SK-N-SH (cell line): ENCODE measurements around the gene CD40LG. TPM values are rescaled to one million over a fixed set of nuclear protein-coding genes. Genes with fewer than 3 reads are reported as not detected.

Experiments
- CTCF ChIA-PET: fragments of 300-600, 350-600 bp; formaldehyde crosslinking; extraction: SDS; loops from one replicate; lab custom pipeline; 2021; lab: Yijun Ruan, JAX
- POLR2A ChIA-PET: fragments of 350-600 bp; sonication (Branson Sonifier 250); formaldehyde crosslinking; extraction: SDS; loops from one replicate; lab custom pipeline; 2020; ENCODE audit warnings: antibody characterized with exemption, inconsistent platforms; lab: Yijun Ruan, JAX
- DNase-seq: peaks from one replicate; pipeline ENCODE4 v3.0.0; 2012
- H2AFZ ChIP-seq: fragments of 200-600 bp; sonication (generic); 2 replicates; pipeline ENCODE4 v1.8.1; 2016; ENCODE audit warnings: antibody characterized with exemption, mild to moderate bottlenecking, low read depth
- H3F3A ChIP-seq: fragments of 200-600 bp; sonication (generic); replicated peaks from 2 replicates; pipeline ENCODE3; 2016; ENCODE audit warnings: antibody characterized with exemption, mild to moderate bottlenecking; ENCODE audit not compliant: insufficient read depth
- H3K27ac ChIP-seq, 2 experiments: fragments of 200-500 bp in 1 of 2; fragments of 200-600 bp in 1 of 2; sonication (Bioruptor generic) in 1 of 2; sonication (generic), shearing (Covaris generic) in 1 of 2; 2 replicates each; pipeline versions ENCODE4 v1.5.1 to v1.6.1; 2014 to 2016; ENCODE audit warnings: low read depth in 2 of 2, inconsistent platforms in 1 of 2, low read length in 1 of 2, mild to moderate bottlenecking in 1 of 2, mixed read lengths in 1 of 2
- H3K27me3 ChIP-seq: fragments of 200-600 bp; sonication (generic), shearing (Covaris generic); 2 replicates; pipeline ENCODE4 v1.6.1; 2016; ENCODE audit warnings: mixed run types; ENCODE audit not compliant: insufficient read depth
- H3K36me3 ChIP-seq, 2 experiments: fragments of 200-500 bp in 1 of 2; fragments of 200-600 bp in 1 of 2; sonication (Bioruptor generic) in 1 of 2; sonication (generic) in 1 of 2; replicated peaks in 1 of 2; 2 replicates each; pipeline versions ENCODE3 to v1.5.1; 2014 to 2016; ENCODE audit warnings: low read length in 1 of 2, mild to moderate bottlenecking in 1 of 2; ENCODE audit not compliant: insufficient read depth in 2 of 2, control insufficient read depth in 1 of 2
- H3K4me1 ChIP-seq, 2 experiments: fragments of 200-500 bp in 1 of 2; fragments of 200-600 bp in 1 of 2; sonication (Bioruptor generic) in 1 of 2; sonication (generic), shearing (Covaris generic) in 1 of 2; 2 replicates each; pipeline versions ENCODE4 v1.5.1 to v1.6.1; 2014 to 2016; ENCODE audit warnings: low read depth in 1 of 2, low read length in 1 of 2, mixed run types in 1 of 2; ENCODE audit not compliant: insufficient read depth in 2 of 2, control insufficient read depth in 1 of 2
- H3K4me2 ChIP-seq: fragments of 200-600 bp; sonication (generic), shearing (Covaris generic); 2 replicates; pipeline ENCODE4 v1.6.1; 2017; ENCODE audit warnings: mixed run types
- H3K4me3 ChIP-seq, 2 experiments: fragments of 200-500 bp in 1 of 2; fragments of 200-600 bp in 1 of 2; sonication (Bioruptor generic) in 1 of 2; sonication (generic), shearing (Covaris generic) in 1 of 2; 2 replicates each; pipeline versions ENCODE4 v1.5.1 to v1.8.1; 2014 to 2016; ENCODE audit warnings: low read depth in 2 of 2, inconsistent platforms in 1 of 2, low read length in 1 of 2, mild to moderate bottlenecking in 1 of 2, mixed read lengths in 1 of 2, moderate library complexity in 1 of 2
- H3K79me2 ChIP-seq: fragments of 200-600 bp; sonication (generic); 2 replicates; pipeline ENCODE4 v1.8.1; 2017; ENCODE audit warnings: mild to moderate bottlenecking; ENCODE audit not compliant: insufficient read depth
- H3K9ac ChIP-seq: fragments of 200-600 bp; sonication (generic); 2 replicates; pipeline ENCODE4 v1.6.1; 2017; ENCODE audit warnings: mixed run types
- H3K9me2 ChIP-seq: fragments of 200-600 bp; sonication (generic); 2 replicates; pipeline ENCODE4 v1.6.1; 2017; ENCODE audit warnings: mixed run types
- H3K9me3 ChIP-seq: fragments of 200-600 bp; sonication (generic); 2 replicates; pipeline ENCODE4 v1.6.1; 2017; ENCODE audit warnings: mixed run types, mild to moderate bottlenecking, moderate library complexity
- H4K20me1 ChIP-seq: fragments of 200-600 bp; sonication (generic); 2 replicates; pipeline ENCODE4 v1.6.1; 2017; ENCODE audit warnings: mild to moderate bottlenecking, mixed run types; ENCODE audit not compliant: insufficient read depth
- CHD2 ChIP-seq: fragments of 150-350 bp; IDR thresholded peaks from 2 replicates; pipeline ENCODE4 v1.6.1; 2018; ENCODE audit warnings: low read length; ENCODE audit not compliant: partially characterized antibody
- ELF1 ChIP-seq: IDR thresholded peaks from 2 replicates; pipeline ENCODE4 v1.4.0; 2012
- EP300 ChIP-seq, 2 experiments: IDR thresholded peaks; 2 replicates each; pipeline versions ENCODE4 v1.4.0 to v1.6.1; 2012; ENCODE audit warnings: borderline replicate concordance in 1 of 2, low read depth in 1 of 2, low read length in 1 of 2
- EZH2phosphoT487 ChIP-seq: fragments of 200-600 bp; sonication (generic); IDR thresholded peaks from 2 replicates; pipeline ENCODE4 v1.6.1; 2017; ENCODE audit warnings: low read depth, mixed run types, mild to moderate bottlenecking, antibody characterized with exemption, moderate library complexity, borderline replicate concordance
- FOSL2 ChIP-seq: IDR thresholded peaks from 2 replicates; pipeline ENCODE4 v1.4.0; 2012; ENCODE audit warnings: low read depth, mild to moderate bottlenecking, moderate library complexity, borderline replicate concordance
- FOXM1 ChIP-seq: IDR thresholded peaks from 2 replicates; pipeline ENCODE4 v1.4.0; 2012; ENCODE audit warnings: low read depth, mild to moderate bottlenecking
- MEF2A ChIP-seq: IDR thresholded peaks from 2 replicates; pipeline ENCODE4 v1.4.0; 2012; ENCODE audit warnings: low read depth, borderline replicate concordance
- MXI1 ChIP-seq: IDR thresholded peaks from 2 replicates; pipeline ENCODE4 v1.6.1; 2012; ENCODE audit warnings: mild to moderate bottlenecking, low read depth, low read length, improper control_type of control experiment
- NRF1 ChIP-seq: IDR thresholded peaks from 2 replicates; pipeline ENCODE4 v1.6.1; 2012; ENCODE audit warnings: low read depth, mild to moderate bottlenecking, low read length
- RAD21 ChIP-seq: IDR thresholded peaks from 2 replicates; pipeline ENCODE4 v1.6.1; 2012; ENCODE audit warnings: mild to moderate bottlenecking, low read length
- RCOR1 ChIP-seq: fragments of 150-350 bp; IDR thresholded peaks from 2 replicates; pipeline ENCODE4 v1.6.1; 2017; ENCODE audit warnings: antibody characterized with exemption, low read length
- RXRA ChIP-seq: IDR thresholded peaks from 2 replicates; pipeline ENCODE4 v1.4.0; 2012; ENCODE audit warnings: low read depth, mild to moderate bottlenecking, borderline replicate concordance
- SIN3A ChIP-seq: IDR thresholded peaks from 2 replicates; pipeline ENCODE4 v1.6.1; 2012; ENCODE audit warnings: low read depth, mild to moderate bottlenecking, low read length, moderate library complexity, borderline replicate concordance
- SMC3 ChIP-seq: IDR thresholded peaks from 2 replicates; pipeline ENCODE4 v1.6.1; 2012; ENCODE audit warnings: low read depth, low read length, improper control_type of control experiment
- TAF1 ChIP-seq: IDR thresholded peaks from 2 replicates; pipeline ENCODE4 v1.6.1; 2012; ENCODE audit warnings: low read depth, mild to moderate bottlenecking, low read length, moderate library complexity, borderline replicate concordance
- TEAD4 ChIP-seq: IDR thresholded peaks from 2 replicates; pipeline ENCODE4 v1.4.0; 2012; ENCODE audit warnings: mild to moderate bottlenecking, borderline replicate concordance; ENCODE audit not compliant: insufficient read depth
- WGBS: methylation state at CpG from one replicate; pipeline ENCODE4 v1.1.6; 2017; ENCODE audit warnings: low lambda C conversion rate; 5-methylcytosine and 5-hydroxymethylcytosine counted together
- polyA plus RNA-seq, 3 experiments: library from polyadenylated mRNA; depleted of rRNA; stranded (reverse); fragments of >200 nt; gene quantifications; 2 replicates each; pipeline ENCODE4 v1.2.3, GENCODE V29; 2012
- TF ChIP-seq, protein P1 (sequence below): IDR thresholded peaks from 2 replicates; pipeline ENCODE4 v1.4.0; 2012; ENCODE audit warnings: low read depth, borderline replicate concordance
- TF ChIP-seq, protein P2 (sequence below): IDR thresholded peaks from 2 replicates; pipeline ENCODE4; 2012
- TF ChIP-seq, protein P3 (sequence below): fragments of 150-350 bp; IDR thresholded peaks from 2 replicates; pipeline ENCODE4 v1.6.1; 2016; ENCODE audit warnings: mild to moderate bottlenecking, low read depth, low read length

CD40LG gene
- polyA plus RNA-seq, 1 of the 3 experiments (the other 2 are of a cell fraction) = not detected

DNA sequence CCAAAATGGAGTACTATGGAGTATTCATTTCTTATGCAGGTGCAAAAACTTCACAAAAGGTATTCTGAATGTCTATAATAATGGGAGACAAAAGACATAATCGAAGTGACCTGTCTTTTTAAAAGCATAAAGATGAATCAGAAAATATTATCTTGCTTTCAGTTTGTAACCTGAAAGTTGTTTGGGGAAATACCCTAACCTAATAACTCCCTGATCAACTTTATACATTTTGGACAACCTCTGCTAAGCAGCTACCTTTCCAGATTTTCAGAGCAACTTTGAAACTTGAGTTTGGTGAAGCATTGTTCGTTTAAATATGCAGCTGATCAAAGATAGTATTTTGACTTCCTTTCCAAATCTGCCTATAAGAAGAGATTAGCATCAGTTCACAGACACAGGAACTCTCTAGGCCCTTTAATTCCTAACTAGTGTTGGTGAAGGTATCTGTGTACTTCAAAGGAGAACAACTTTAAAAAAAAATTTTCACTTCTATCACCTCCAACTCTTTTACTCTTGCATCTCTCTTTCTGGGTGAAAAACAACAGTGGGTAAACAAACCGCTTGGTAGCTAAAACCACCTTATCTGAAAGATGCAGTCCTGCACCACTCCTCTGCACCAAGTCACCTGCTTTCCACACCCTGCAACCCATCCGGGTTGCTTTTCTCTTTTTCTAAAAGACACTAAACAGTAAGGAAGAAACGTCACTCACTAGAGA is 26.5 kb downstream of the CD40LG start:
- no peaks in the 10 kb centered on the region for H3F3A ChIP-seq
- H3K9me2 ChIP-seq = no peaks in the 10 kb centered on the region
- TF ChIP-seq RXRA (no peak), FOXM1 (no peak), SIN3A (no peak), FOSL2 (no peak), RCOR1 (no peak), SMC3 (no peak), NRF1 (no peak), TAF1 (no peak), MEF2A (no peak), RAD21 (no peak), EP300 (IDR thresholded peaks at IDR 0.05; ENCODE audit: borderline replicate concordance in 1 of 2, low read depth in 1 of 2, low read length in 1 of 2) (no peak), MXI1 (no peak), CHD2 (no peak), ELF1 (no peak), EZH2phosphoT487 (no peak), TEAD4 (no peak)
- TF ChIP-seq, protein P1, sequence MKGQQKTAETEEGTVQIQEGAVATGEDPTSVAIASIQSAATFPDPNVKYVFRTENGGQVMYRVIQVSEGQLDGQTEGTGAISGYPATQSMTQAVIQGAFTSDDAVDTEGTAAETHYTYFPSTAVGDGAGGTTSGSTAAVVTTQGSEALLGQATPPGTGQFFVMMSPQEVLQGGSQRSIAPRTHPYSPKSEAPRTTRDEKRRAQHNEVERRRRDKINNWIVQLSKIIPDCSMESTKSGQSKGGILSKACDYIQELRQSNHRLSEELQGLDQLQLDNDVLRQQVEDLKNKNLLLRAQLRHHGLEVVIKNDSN = no peak
- TF ChIP-seq, protein P2, sequence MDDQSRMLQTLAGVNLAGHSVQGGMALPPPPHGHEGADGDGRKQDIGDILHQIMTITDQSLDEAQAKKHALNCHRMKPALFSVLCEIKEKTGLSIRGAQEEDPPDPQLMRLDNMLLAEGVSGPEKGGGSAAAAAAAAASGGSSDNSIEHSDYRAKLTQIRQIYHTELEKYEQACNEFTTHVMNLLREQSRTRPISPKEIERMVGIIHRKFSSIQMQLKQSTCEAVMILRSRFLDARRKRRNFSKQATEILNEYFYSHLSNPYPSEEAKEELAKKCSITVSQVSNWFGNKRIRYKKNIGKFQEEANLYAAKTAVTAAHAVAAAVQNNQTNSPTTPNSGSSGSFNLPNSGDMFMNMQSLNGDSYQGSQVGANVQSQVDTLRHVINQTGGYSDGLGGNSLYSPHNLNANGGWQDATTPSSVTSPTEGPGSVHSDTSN = no peak
- TF ChIP-seq, protein P3, sequence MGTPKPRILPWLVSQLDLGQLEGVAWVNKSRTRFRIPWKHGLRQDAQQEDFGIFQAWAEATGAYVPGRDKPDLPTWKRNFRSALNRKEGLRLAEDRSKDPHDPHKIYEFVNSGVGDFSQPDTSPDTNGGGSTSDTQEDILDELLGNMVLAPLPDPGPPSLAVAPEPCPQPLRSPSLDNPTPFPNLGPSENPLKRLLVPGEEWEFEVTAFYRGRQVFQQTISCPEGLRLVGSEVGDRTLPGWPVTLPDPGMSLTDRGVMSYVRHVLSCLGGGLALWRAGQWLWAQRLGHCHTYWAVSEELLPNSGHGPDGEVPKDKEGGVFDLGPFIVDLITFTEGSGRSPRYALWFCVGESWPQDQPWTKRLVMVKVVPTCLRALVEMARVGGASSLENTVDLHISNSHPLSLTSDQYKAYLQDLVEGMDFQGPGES = no peak
- no peaks in the 10 kb centered on the region for H3K27me3 ChIP-seq
- no peaks in the 10 kb centered on the region for H4K20me1 ChIP-seq
- ChIA-PET POLR2A (no interaction called here), CTCF (interaction anchor here (1.4 kb wide), 1 partner anchor 34 kb away, joined by 3 read pairs; no protein-coding TSS in a partner anchor)
- DNase-seq = no peak
- no peaks in the 10 kb centered on the region for H3K9me3 ChIP-seq
- H3K9ac ChIP-seq = no peak overlapping the region
- H3K4me3 ChIP-seq = no peak overlapping the region
- 28% methylated on average over 5 of the region's 5 CpGs for WGBS
- H3K27ac ChIP-seq = no peak overlapping the region
- no peaks in the 10 kb centered on the region for H3K36me3 ChIP-seq
- no peak overlapping the region for H2AFZ ChIP-seq
- H3K4me2 ChIP-seq = no peak overlapping the region
- no peaks in the 10 kb centered on the region for H3K4me1 ChIP-seq
- H3K79me2 ChIP-seq = no peaks in the 10 kb centered on the region
